GM12892 (cell line): ENCODE results near the gene ZNF776. TPM values are rescaled to one million over a fixed set of nuclear protein-coding genes. Genes with fewer than 3 reads are reported as not detected.
A peak's percentile ranks its signal among the peaks of the same experiment; 100 is the strongest.
"Not testable (repeated sequence)": the region's sequence is repeated elsewhere in the genome, so short reads cannot be mapped to it uniquely, and the experiment has no call there.

ENCODE experiments used
- DNase-seq: peaks from one replicate; pipeline ENCODE4 v3.0.0; 2011; ENCODE audit not compliant: insufficient read length
- FAIRE-seq: peaks from 2 replicates; lab custom pipeline; 2011; peaks lifted over from hg19 to GRCh38; lab: Jason Lieb, UNC
- POLR2A ChIP-seq: IDR thresholded peaks from 2 replicates; pipeline ENCODE4 v1.6.1; 2011; ENCODE audit warnings: low read depth, low read length, control low read depth
- POLR2AphosphoS5 ChIP-seq: IDR thresholded peaks from 2 replicates; pipeline ENCODE4 v1.6.1; 2011; ENCODE audit warnings: low read depth, low read length, control low read depth
- TAF1 ChIP-seq: IDR thresholded peaks from 2 replicates; pipeline ENCODE4 v1.6.1; 2011; ENCODE audit warnings: low read depth, mild to moderate bottlenecking, control low read depth, low read length, borderline replicate concordance
- polyA plus RNA-seq: library from polyadenylated mRNA; unstranded; fragments of >200 nt; gene quantifications from one replicate; pipeline ENCODE4 v1.2.1, GENCODE V29; 2012; ENCODE audit warnings: missing spikeins, inconsistent platforms; ENCODE audit not compliant: missing spikeins

ZNF776 gene
- 7.3 TPM for polyA plus RNA-seq

GRCh38 chr19:57746580-57747471, at the start of gene ZNF776:
Gene ZNF776 (plus strand): TSS chr19:57746815. CDS start chr19:57747059, 244 bp downstream.
- TF ChIP-seq POLR2AphosphoS5 (peak; percentile 88), TAF1 (peak; percentile 78; the same call in 1 of the 2 replicates), POLR2A (peak; percentile 85)
- FAIRE-seq: peak; percentile 99
- peak; percentile 75 for DNase-seq

GRCh38 chr19:57701625-57702024, 45.0 kb upstream of the ZNF776 start:
- no peak for TF ChIP-seq POLR2A
- TF ChIP-seq TAF1: no peak
- TF ChIP-seq POLR2AphosphoS5: no peak
- DNase-seq (no peak), FAIRE-seq (no peak)

GRCh38 chr19:57706346-57706745, 40.3 kb upstream of the ZNF776 start:
- TF ChIP-seq POLR2AphosphoS5: no peak
- no peak for TF ChIP-seq POLR2A
- no peak for TF ChIP-seq TAF1
- FAIRE-seq (no peak), DNase-seq (no peak)

- FAIRE-seq (no peak), DNase-seq (peak; percentile 36)
- no peak for TF ChIP-seq POLR2AphosphoS5
- no peak; the same call in 1 of the 2 replicates for TF ChIP-seq POLR2A
- 0 out of 2 replicates have a peak, but pooled peaks have one; percentile 12 for TF ChIP-seq TAF1
Observed at GRCh38 chr19:57708641-57709361, 37.8 kb upstream of the ZNF776 start, which contains the start of gene ZNF154. Gene ZNF154 (minus strand): TSS chr19:57709204. CDS start chr19:57708971, 233 bp downstream.

- TF ChIP-seq POLR2AphosphoS5 (no peak), POLR2A (no peak), TAF1 (no peak)
- FAIRE-seq (no peak), DNase-seq (no peak)
Observed at GRCh38 chr19:57709616-57710015, 37.0 kb upstream of the ZNF776 start.

- TF ChIP-seq POLR2AphosphoS5 (no peak), TAF1 (no peak), POLR2A (no peak)
- FAIRE-seq (no peak), DNase-seq (no peak)
Observed at GRCh38 chr19:57712222-57712621, 34.4 kb upstream of the ZNF776 start.

- DNase-seq (no peak), FAIRE-seq (no peak)
- TF ChIP-seq POLR2A (no peak), TAF1 (no peak), POLR2AphosphoS5 (no peak)
Observed at GRCh38 chr19:57719424-57719823, 27.2 kb upstream of the ZNF776 start.

- FAIRE-seq (no peak), DNase-seq (no peak)
- TF ChIP-seq POLR2A (no peak), TAF1 (no peak), POLR2AphosphoS5 (no peak)
Observed at GRCh38 chr19:57719901-57720519, 26.6 kb upstream of the ZNF776 start.

GRCh38 chr19:57720878-57721277, 25.7 kb upstream of the ZNF776 start:
- no peak for TF ChIP-seq POLR2A
- no peak for TF ChIP-seq POLR2AphosphoS5
- TF ChIP-seq TAF1: no peak
- FAIRE-seq: no peak
- DNase-seq: no peak

- DNase-seq, FAIRE-seq: not testable (repeated sequence)
Observed at GRCh38 chr19:57738320-57738719, 8.3 kb upstream of the ZNF776 start.

GRCh38 chr19:57738770-57739169, 7.8 kb upstream of the ZNF776 start:
- FAIRE-seq, DNase-seq: not testable (repeated sequence)
